Fibroblast of skin of right biceps (primary cell): Measurements from ENCODE around the gene BCL7A.

Source experiments
- DNase-seq: peaks from one replicate; pipeline ENCODE4 v3.0.0-alpha.2; 2013

Gene BCL7A

DNA sequence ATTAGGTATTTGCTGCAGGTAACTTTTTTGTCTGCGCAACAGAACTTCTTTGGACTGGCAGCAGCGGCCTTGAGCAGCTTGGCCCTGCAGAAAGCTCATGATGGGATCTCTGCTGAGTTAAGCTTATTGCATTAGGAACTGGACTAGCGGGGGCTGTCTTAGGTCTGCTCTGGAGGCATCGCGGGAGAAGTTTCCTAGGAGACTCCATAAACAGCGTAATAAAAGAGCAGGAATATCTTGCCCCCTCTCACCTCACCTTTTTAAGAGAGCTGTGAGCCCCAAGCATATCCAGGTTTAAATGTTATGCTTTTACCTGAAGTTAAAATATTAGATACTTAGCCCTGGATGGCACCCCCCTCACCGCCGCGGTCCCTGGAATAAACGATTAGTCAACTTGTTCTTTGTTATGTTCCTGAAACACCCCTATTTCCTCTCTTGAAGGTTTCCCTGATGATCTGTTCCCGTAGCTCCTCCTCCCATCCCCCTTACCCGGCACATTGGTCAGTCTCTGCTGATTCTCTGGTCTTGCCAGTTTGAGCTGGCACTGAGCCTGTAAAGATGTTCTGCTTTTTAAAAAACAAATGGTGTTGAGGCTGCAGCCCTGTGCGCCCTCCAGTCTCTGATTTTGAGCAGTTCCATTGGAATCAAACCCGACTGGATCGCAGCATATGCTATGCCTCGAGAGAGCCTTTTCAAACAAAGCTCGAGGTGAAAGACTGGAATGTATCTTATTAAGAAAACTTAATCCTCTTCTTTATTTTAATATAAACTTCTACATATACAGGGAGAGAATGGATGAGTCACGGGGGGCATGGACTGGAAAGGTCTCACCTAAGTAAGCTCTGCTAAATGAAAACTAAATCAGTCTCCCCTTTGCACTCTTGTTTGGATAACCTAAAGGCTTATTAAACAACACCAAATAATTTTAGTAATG is 58.7 kb downstream of the BCL7A start:
- DNase-seq: peak; percentile 74

DNA sequence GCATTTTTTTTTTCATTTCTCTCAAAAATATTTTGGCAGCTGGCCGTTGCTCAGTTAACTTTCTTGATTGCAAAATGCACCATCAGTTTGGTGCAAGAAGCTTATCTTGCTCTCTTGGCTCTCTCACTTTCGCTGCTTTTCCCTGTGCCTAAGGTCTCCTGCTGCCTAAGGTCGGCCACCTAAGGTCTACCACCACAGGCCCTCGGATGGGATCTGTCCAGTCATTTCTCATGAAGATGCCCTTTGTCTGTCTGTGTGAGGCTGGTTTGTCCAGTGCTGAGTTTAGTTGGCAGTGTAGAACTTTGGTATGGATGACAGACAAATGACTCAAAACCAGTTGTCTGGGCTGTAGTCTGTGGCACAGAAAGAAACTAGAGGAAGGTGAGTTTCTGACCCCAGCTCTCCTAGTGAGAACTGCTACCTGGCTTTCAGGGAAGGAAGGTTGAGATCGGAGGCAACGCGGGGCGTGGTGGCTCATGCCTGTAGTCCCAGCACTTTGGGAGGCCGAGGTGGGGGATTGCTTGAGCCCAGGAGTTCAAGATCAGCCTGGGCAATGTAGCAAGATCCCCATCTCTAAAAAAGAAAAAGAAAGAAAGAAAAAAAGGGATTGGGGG is 59.5 kb downstream of the BCL7A start:
- DNase-seq: no peak

DNA sequence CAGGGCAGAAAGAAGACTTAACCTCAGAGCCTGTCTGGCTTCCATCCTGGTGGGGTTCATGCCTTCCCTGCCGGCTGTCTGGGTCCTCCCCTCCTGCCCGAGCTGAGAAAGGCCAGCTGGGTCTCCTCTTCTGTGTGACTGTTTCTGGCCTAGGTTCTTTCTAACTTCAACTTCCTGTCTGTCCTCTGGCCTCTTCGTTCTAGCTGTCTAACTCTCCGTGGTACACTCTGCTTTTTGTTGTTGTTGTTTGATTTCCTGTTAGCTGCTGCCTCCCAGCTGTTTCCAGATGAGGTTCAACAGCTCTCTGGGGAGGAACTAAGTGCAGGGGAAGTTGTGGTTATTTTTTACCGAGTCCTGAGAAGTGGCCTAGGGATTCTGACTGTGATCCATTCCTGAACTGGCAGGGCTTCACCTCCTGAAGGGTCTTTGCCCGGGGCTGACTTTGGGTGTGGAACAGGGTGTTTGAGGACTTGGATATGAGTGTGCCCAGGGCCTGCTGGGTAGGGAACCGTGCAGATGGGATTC is 60.1 kb downstream of the BCL7A start:
- DNase-seq: peak; percentile 28

DNA sequence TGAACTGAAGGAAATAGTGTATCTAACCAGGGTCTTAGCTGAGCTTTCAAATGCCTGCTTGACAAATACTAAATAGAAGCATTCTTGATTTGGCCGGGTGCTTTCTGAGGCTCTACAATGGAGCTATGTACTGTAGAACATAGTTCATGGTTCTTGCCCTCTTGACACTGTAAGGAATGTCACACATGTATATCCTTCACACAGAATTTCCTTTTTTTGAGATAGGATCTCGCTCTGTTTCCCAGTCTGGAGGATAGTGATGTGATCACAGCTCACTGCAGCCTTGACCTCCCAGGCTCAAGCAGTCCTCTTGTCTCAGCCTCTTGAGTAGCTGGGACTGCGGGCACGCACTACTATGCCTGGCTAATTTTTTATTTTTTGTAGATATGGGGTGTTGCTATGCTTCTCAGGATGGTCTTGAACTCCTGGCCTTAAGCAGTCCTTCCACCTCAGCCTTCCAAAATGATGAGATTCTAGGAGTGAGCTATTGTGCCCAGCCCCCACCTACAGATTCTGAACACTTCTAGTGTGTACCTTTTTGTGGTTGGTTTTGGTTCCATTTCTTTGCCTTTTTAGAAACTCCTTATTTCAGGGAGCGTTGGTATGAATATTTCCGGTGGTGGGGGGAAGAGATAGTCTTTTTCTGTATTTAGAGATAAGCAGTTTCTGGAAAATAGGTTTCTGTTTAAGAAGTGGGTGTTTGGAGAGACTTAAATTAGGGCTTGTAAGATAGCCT is 61.1 kb downstream of the BCL7A start:
- DNase-seq: no peak

DNA sequence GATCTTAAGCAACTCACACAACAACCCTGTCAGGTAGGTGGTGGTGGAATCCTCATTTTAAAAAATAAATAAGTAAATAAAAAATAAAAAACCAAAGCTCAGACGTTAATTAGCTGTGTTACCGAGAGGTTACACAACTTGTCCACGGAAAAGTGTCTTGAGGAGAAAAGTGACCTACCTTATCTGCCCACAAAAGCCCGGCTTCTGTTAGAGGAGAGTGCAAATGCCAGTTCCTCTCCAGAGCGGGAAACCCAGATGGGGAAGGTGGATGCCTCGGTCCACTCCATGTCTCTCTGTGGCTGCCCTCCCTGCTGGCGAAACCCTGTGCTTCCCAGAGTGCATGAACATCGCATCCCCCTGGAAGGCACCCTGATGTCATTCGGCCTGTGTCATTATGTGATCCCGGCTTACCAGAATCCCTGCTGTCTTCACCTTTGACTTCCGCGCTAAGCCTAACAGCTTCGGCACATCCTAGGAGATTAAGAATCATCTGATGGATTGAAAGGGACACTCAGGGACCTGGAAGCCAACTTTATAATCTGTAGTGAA is 63.2 kb downstream of the BCL7A start:
- no peak for DNase-seq

DNA sequence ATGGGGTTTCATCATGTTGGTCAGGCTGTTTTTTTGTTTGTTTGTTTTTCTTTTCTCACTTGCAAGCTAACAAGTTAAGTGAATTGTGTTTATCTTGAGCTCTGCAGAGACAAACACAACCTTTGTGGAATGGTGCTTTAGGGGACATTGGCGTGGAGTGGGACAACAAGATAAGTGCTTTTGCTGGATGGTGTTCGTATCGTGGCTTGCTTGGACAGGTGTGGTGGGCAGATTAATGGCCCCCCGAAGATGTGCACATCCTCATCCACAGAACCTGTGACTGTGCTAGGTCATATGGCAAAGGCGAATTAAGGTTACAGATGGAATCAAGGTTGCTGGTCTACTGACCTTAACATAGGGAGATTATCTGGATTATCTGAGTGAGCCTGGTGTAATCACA is 63.9 kb downstream of the BCL7A start:
- DNase-seq: no peak

DNA sequence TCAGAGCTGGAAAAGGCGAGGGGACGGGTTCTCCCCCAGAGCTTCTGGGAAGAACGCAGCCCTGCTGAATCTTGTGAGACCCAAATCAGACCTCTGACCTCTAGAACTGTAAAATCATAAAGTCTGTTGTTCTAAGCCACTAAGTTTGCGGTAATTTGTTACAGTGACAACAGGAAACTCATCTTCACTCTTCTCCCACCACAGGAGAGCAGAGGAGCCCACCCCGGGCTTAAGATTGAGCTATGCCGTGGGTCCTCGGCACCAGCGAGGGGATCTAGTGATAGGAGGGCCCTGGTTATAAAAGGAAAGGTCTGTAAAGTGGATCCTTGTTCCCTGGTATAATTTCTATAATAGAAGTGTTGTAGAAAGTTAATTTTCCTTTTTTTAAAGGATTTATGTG is 64.4 kb downstream of the BCL7A start:
- no peak for DNase-seq

DNA sequence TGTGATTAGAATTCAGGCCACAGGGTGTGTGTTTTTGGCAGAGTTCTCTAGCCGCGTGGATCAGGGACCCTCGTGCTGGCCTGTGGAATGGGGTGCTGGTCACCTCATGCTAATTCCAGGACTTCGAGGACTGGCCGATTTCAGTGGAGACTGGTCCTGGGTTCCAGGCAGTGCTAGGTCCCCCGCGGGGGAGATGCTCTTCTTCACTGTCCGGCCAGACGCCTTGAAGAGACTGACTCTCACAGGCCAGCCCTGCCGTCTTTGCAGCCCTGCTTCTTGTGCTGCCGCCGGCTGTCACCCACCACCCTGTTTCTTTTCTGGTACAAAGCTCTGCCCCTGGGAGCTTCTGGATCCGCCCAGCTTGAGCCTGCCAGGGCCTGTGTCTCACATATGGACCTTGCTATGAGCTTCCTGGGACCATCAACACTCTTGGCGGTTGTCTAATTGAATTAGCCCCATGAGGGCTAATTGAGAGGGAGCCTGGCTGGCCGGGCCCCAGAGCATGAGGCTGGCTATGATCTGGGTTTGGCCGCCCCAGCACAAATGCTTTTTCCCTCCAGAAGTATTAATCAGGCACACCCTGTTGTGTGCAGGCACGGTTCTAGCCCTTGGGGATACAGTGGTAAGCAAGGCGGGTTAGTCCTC is 65.1 kb downstream of the BCL7A start:
- DNase-seq: no peak

DNA sequence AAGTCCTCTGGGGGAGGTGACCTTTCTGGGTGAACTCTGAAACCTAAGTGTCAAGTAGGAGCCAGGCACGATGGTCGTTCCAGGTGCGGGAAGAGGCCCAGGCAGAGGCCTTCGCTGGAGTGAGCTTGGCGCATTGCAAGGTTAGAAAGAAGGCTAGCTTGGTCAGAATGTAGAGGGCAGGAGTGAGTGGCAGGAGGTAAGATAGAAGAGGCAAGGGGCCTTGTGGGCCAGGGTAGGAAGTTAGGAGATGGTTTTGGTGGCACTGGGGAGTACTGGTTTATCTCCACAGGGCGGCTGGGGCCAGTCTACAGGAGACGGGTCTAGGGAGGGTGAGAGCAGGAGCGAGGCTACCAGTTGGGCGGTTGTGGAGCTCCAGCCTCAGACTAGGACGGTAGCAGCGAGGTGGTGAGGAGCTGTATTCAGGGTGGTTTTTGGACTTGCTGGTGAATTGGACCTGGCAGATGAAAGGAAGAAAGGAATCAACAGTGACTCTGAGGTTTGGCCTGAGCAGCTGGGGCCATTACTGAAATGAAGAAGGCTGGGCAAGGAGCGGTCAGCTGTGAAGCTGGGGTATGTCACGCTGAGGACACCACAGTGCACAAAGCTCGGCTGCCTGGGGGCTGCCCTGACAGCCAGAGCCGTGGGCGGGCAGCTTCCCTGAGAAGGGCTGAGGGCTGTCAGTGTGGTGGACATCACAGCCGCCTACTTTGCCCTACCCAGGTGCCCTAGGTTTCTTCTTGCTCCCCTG is 65.9 kb downstream of the BCL7A start:
- no peak for DNase-seq

DNA sequence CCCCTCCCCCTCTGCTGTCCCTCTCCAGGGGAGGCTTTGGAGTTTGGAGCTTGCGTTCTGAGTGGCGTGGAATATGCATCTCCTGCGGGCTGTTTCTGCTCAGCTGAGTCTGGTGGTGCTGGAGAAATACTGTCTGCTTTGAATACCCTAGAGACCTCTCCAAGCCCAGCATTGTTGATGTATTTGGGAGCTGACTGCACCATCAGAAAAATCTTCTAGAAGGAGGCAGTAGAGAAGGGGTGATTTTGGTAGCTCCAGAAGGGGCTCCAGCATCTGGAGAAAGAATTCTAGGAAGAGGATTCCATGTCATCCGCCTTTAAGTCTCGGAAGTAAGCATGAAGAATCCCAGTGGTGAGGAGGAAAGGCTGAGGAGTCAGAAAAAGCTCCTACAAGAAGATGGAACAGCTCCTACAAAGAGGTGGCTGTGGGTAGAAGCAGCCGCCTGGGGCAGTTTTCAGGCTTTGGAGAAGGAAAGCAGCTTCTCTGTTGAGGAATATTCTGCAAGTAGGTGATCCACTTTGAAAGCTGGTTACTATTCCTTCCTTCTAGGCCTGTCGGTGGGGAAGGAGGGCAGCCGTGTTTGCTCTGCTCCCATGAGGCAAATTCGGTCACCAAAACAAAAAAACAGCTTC is 66.6 kb downstream of the BCL7A start:
- DNase-seq: no peak

DNA sequence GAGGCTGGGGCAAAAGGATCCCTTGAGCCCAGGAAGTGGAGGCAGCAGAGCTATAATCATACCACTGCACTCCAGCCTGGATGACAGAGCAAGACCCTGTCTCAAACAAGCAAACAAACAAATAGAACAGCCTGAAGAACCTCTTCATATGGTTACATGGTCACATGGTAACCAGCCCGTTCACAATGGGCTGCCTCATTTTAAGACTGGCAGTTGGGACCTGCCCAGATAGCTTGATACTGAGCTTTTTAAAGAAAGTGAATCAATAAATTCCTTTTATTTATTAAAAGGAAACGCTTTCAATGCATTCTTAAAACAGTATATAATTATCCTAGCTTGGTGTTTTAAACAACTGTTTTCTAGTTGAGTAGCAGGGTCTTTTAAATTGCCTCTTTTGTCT is 67.4 kb downstream of the BCL7A start:
- no peak for DNase-seq

DNA sequence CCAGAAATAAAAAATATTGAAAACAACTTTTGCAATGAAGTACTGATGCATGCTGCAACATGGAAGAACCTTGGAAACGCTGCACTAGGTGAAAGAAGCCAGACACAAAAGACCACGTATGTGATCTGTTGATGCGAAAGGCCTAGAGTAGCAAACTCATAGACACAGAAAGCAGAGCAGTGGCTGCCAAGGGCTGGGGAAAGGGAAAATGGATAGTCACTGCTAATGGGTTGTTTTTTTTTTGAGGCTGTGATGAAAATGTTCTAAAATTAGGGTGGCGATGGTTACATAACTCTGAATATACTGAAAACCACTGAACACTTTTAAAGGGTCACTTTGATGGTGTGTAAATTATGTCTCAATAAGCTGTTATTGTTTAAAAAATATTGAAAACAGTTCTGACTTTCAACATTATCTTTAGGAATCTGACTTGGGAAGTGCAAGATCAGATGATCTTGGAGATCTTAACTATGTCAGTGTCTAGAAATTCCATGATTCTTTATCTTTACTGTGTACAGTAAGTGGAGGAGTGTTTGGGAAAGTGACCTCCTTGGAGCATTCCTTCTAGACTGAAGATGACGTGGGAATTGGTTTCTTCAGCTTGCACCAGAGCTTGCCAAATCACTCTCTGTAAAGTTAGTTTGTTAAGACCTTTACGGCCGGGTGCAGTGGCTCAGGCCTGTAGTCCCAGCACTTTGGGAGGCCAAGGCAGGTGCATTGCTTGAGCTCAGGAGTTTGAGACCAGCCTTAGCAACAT is 69.3 kb downstream of the BCL7A start:
- DNase-seq: peak; percentile 82

DNA sequence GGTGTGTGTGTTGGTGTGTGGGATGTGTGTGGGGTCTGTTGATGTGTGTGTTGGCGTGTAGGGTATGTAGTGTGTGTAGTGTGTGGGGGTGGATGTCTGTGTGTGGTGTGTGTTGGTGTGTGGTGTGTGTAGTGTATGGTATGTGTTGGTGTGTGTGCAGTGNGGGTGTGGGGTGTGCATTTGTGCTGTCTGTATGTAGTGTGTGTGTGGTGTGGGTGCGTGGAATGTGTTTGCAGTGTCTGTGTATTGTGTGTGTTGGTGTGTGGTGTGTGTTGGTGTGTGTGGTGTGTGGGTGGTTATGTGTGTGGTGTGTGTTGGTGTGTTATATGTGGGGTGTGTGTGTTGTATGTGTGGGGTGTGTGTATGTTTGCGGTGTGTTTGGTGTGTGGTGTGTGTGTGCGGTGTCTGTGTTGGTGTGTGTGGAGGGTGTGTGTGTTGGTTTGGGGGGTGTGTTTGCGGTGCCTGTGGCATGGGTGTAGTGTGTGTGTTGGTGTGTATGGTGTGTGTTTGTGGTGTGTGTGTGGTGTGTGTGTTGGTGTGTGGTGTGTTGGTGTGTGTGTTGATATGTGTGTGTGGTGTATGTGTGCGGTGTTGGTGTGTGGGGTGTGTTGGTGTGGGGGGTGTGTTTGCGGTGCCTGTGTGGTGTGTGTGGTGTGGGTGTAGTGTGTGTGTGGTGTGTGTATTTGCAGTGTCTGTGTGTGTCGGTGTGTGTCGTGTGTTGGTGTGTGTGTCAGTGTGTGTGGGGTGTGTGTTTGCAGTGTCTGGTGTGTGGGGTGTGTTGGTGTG is 71.6 kb downstream of the BCL7A start:
- no peak for DNase-seq

DNA sequence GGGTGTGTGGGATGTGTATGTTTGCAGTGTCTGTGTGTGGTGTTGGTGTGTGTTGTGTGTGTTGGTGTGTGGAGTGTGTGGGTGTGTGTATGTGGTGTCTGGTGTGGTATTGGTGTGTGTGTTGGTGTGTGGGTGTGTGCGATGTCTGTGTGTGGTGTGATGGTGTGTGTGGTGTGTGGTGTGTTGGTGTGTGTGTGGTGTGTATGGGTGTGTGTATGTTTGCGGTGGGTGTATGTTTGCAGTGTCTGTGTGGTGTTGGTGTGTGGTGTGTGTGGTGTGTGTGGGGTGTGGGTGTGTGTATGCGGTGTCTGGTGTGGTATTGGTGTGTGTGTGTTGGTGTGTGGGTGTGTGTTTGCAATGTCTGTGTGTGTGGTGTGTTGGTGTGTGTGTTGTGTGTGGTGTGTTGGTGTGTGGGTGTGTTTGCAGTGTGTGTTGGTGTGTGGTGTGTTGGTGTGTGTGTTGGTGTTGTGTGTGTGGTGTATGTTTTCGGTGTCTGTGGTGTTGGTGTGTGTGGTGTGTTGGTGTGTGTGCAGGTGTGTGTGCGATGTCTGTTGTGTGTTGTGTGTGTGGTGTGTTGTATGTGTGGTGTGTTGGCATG is 72.6 kb downstream of the BCL7A start:
- no peak for DNase-seq

DNA sequence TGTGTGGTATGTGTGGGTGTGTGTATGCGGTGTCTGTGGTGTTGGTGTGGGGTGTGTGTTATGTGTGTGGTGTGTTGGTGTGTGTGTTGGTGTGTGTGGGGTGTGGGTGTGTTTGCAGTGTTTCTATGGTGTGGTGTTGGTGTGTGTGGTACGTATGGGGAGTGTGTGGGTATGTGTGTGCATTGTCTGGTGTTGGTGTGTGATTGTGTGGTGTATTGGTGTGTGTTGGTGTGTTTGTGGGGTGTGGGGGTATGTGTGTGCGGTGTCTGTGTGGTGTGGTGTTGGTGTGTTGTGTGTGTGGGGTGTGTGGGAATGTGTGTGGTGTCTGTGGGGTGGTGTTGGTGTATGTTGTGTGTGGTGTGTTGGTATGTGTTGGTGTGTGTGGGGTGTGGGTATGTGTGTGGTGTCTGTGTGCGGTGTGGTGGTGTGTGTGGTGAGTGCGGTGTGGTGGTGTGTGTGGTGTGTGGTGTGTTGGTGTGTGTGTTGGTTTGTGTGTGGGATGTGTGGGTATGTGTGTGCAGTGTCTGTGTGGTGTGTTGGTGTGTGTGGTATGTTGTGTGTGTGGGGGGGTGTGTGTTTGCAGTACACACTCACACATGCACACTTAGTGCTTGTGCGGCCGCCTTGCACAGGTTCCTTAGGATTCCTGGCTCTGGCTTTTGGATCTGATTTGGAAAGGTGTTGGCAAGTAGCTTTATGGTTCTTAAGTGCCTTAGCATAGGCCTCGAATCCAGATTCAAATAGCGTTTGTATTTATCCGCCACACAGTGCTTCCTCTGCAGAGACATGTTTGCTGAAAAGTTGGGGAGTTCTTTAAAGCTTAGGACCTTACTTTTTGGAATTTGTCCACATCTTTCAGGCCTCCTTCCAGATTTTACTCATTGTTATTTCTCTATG is 73.3 kb downstream of the BCL7A start:
- peak; percentile 39 for DNase-seq

DNA sequence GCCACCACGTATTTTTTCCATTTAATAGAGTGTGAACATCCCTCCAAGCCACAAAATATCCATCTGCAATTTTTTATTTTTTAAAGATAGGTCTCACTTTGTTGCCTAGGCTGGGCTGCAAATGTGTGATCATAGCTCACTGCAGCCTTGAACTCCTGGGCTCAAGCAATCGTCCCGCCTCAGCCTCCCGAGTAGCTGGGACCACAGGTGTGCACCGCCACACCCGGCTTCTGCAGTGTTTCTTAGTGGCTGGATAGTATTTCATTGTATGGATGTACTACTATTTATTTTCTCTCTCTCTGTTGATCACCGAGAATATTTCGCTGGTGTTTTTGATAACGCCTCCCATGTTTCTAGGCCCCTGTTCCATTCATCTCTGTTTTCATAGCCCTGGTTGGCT is 74.3 kb downstream of the BCL7A start:
- no peak for DNase-seq

DNA sequence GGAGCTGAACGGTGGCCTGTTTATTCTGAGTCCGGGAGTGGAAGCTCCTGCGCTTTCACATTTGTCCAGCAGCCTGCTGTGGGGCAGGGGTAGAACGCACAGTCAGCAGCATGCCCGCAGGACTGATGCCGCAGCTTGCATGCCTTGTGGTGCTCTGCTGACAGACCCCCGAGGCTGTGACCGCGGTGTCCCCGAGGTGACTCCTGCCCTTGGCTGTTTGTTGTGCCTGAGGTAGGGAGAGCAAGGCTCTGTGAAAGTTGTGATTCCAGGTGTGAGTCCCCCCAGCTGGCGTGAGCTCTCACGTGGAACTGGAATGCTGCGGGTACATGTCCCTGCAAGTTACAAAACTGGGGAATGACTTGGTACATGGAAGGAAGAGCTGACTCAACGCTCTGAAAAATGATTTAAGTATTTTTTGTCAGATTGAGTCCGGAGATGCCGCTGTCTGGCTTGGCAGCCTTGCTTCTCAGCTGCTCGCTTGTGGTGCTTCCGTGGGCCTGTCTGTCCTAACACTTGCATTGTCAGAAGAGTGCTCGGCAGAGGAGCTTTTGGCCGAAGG is 75.0 kb downstream of the BCL7A start:
- DNase-seq: peak; percentile 26

DNA sequence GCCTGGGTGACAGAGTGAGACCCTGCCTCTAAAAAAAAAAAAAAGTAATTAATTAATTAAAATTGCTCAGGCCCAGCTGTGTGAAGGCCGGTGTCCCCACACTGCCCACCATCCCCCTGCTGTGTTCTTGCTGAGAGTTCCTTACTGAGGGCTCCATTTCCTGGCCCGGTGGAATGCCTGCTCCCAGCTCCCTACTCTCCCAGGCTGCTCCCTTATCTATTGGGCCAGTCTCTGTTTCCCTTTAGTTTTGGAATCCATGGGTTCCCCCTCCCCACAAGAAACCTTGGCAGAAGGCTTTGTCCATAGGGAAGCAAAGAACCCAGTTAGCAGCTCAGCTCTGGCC is 75.9 kb downstream of the BCL7A start:
- DNase-seq: no peak
